ENCODE measurements around the gene PTPRD.

Gene PTPRD

GRCh38 chr9:8364026-8364752 is 2248.6 kb downstream of the PTPRD start:
- no peak for TF ChIP-seq CTCF (IDR thresholded peaks at IDR 0.05; ENCODE audit: extremely low read depth, missing control alignments)
- no peak for DNase-seq (ENCODE audit: low spot score)

GRCh38 chr9:8362250-8362649 is 2250.6 kb downstream of the PTPRD start:
- no peak for TF ChIP-seq CTCF (IDR thresholded peaks at IDR 0.05; ENCODE audit: extremely low read depth, missing control alignments)
- DNase-seq (ENCODE audit: low spot score) = no peak

- DNase-seq (ENCODE audit: low spot score) = no peak
- TF ChIP-seq CTCF (IDR thresholded peaks at IDR 0.05; ENCODE audit: extremely low read depth, missing control alignments) = no peak
These were observed 2251.4 kb downstream of the PTPRD start for GRCh38 chr9:8361364-8361763.

GRCh38 chr9:8356406-8356805 is 2256.4 kb downstream of the PTPRD start:
- DNase-seq (ENCODE audit: low spot score) = no peak
- TF ChIP-seq CTCF (IDR thresholded peaks at IDR 0.05; ENCODE audit: extremely low read depth, missing control alignments) = no peak

GRCh38 chr9:8351436-8351835 is 2261.4 kb downstream of the PTPRD start:
- TF ChIP-seq CTCF (IDR thresholded peaks at IDR 0.05; ENCODE audit: extremely low read depth, missing control alignments) = no peak
- no peak for DNase-seq (ENCODE audit: low spot score)

GRCh38 chr9:8349901-8350300 is 2262.9 kb downstream of the PTPRD start:
- no peak for TF ChIP-seq CTCF (IDR thresholded peaks at IDR 0.05; ENCODE audit: extremely low read depth, missing control alignments)
- no peak for DNase-seq (ENCODE audit: low spot score)

GRCh38 chr9:8349376-8349775 is 2263.4 kb downstream of the PTPRD start:
- no peak for TF ChIP-seq CTCF (IDR thresholded peaks at IDR 0.05; ENCODE audit: extremely low read depth, missing control alignments)
- DNase-seq (ENCODE audit: low spot score) = no peak

All from GM20000 (cell line).